ENCODE data around the gene RPS2.
"Not testable (repeated sequence)": the region's sequence is repeated elsewhere in the genome, so short reads cannot be mapped to it uniquely, and the experiment has no call there.

Gene RPS2

GRCh38 chr16:1962161-1963153 lies 2.2 kb downstream of the RPS2 start:
- DNase-seq (ENCODE audit: low spot score): not testable (repeated sequence)

- peak; percentile 57 for DNase-seq (ENCODE audit: low spot score)
These were observed 3.0 kb downstream of the RPS2 start for GRCh38 chr16:1961651-1962067.

GRCh38 chr16:1960665-1961630 lies 3.7 kb downstream of the RPS2 start:
- DNase-seq (ENCODE audit: low spot score): peak; percentile 82

GRCh38 chr16:1959269-1960039 lies 5.2 kb downstream of the RPS2 start, which contains the start of gene NDUFB10:
Gene NDUFB10, plus strand, starts transcription at chr16:1959538. Its CDS starts 87 bp downstream, at chr16:1959625.
- DNase-seq (ENCODE audit: low spot score): peak; percentile 83

DNA sequence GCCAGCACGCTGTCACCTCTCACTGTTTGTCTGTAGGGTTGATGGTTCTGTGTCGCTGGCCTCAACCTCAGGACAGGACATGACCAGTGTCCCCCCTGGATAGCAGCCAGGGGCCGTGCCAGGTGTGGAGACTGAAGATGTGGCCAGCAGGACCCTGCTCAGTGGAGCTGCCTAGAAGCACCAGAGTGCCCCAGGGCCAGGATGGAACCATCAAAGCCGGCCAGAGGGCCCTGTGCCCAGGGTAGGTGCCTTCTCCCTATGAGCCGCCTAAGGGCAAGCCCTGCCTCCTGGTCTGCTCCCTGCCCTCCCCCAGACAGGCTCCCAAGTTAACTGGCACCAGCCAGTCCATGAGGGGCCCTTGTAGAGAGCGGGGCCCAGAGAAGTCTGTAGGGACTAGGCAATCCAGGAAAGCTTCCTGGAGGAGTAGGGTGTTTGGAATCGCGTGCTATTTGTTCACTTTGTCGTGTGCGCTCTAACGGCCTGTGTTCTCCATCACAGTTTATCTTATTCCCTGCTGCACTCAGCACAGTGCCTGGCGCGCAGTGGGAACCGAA lies 5.8 kb downstream of the RPS2 start:
- DNase-seq (ENCODE audit: low spot score): no peak

GRCh38 chr16:1958143-1958491 lies 6.5 kb downstream of the RPS2 start:
- DNase-seq (ENCODE audit: low spot score): not testable (repeated sequence)

DNA sequence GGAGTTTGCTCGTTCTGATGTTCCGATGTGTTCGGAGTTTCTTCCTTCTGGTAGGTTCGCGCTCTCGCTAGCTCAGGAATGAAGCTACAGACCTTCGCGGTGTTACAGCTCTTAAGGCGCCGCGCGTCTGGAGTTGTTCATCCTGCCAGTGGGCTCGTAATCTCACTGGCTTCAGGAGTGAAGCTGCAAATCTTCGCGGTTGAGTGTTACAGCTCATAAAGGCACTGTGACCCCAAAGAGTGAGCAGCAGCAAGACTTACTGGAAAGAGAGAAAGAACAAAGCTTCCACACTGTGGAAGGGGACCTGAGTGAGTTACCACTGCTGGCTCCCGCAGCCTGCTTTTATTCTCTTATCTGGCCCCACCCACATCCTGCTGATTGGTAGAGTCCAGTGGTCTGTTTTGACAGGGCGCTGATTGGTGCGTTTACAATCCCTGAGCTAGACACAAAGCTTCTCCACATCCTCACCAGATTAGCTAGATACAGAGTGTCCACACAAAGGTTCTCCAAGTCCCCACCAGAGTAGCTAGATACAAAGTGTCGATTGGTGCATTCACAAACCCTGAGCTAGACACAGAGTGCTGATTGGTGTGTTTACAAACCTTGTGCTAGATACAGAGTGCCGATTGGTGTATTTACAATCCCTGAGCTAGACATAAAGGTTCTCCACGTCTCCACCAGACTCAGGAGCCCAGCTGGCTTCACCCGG lies 7.0 kb downstream of the RPS2 start:
- DNase-seq (ENCODE audit: low spot score): not testable (repeated sequence)

DNA sequence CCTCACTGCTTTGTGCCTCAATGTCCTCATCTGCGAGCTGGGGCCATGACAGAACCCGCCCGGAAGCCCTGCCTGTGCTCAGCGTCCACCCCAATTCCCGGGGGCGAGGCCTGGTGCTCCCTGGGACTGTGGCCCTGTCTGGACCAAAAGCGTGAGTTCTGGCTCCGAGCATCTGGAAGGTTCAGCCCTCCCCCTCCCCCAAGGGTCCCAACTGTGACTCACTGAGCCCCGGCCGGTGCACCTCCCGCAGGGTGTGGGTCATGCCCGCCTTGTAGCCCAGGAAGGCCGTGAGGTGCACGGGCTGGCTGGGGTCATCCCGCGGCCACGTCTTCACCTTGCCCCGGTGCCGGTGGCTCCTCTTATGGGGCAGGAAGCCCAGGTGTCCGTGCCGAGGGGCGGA lies 10.9 kb downstream of the RPS2 start:
- no peak for DNase-seq (ENCODE audit: low spot score)

DNA sequence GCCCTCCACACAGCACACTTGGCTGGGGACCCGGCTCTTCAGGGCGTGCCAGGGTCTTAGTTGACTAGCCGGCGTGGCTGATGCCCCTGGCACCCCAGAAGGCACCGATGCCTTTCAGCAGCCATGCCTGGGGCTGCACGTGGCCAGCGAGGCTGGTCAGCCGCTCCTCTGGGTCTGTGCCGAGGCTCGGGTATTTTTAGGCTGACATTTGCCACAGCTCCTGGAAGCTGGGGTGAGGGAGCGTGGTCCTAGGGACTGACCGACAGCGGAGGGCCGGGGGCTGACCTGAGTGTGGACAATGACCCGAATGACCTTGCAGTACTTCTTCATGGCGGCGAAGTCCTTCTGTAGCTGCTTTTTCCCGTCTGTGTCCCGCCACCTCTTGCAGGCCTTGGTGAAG lies 14.1 kb downstream of the RPS2 start:
- no peak for DNase-seq (ENCODE audit: low spot score)

- DNase-seq (ENCODE audit: low spot score): no peak
These were observed 14.6 kb downstream of the RPS2 start for GRCh38 chr16:1950047-1950446.

DNA sequence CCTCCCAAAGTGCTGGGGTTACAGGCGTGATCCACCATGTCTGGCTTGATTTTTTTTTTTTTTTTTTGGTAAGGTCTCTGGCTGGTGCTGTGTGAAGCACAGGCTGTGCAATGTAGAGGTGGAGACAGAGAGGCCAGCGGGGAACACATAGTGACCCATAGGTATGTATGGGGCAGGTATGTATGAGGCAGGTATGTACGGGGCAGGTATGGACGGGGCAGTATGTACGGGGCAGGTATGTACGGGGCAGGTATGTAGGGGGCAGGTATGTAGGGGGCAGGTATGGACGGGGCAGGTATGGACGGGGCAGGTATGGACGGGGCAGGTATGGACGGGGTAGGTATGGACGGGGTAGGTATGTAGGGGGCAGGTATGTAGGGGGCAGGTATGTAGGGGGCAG lies 15.1 kb downstream of the RPS2 start:
- DNase-seq (ENCODE audit: low spot score): no peak

- DNase-seq (ENCODE audit: low spot score): no peak
These were observed 17.3 kb downstream of the RPS2 start for GRCh38 chr16:1947369-1947670.

DNA sequence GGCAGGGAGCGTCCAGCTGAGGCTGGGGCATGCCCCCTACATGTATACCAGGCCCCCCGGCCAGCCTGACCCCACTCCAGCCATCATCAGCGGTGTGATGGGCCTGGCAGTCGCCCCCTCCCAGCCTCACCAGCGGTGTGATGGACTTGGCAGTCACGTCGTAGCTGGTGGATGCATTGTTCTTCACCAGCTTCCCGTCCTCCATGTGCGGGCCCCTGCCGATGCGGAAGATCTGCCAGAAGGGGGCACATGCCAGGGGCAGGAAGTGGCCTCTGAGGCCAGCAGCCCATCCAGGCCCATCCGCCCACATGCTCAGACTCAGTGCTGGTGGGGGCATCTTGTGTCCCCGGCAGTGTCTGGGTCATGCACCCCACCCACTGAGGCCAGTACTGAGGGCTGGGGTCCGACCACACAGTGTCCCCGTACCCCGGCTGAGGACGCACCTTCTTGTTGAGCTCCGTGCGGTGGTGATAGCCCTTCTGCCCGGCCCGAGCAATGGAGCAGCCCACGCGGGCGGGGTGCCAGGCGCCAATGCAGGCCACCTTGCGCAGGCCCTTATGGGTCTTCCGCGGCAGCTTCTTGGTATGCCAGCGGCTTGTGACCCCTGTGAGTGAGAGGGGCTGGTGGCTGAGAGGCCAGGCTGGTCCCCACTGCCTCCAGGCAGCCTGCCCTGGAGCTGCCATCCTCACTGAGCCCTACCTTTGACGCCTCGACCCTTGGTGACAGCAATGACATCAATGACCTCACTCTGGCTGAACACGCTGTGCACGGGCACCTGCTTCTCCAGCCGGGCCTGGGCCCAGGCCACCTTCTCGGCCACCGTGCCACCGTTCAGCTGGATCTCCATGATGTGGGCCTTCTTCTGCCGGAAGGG lies 17.9 kb downstream of the RPS2 start:
- DNase-seq (ENCODE audit: low spot score): no peak

DNA sequence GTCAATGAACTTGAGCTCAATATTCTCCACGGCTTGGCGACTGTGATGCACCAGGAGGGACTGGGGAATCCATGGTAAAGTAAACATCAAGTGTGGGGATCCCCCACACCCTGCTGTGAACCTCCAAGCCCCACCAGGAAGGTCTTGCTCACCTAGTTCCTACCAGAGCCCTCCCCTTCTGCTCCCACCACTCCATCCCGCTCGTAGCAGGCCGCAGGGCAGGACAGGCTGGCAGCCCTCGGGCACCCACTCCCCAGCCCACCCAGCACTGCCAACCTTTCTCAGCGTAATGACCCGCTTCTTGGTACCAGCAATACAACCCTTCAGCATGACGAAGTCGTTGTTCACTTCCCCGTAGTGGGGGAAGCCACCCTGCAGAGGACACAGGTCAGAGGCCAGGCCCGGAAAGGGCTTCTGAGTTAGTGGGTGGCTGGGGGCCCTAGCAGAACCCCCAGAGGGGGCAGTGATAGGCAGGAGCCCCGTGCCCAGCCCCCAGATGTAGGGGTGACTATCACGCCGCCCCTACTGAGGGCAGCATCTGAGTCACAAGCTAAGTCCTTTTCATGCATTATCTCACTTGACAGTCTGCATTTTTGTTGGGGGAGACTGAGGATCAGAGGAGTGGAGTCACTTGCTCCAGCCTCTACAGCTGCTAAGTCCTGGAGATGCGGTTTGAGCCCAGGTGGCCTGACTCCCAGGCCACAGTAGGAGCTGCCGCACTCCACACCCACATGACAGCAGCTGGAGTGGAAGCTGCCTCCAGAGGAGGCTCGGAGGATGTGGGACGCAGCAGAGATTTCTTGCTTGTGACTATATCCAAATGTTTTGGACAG lies 18.9 kb downstream of the RPS2 start:
- DNase-seq (ENCODE audit: low spot score): no peak

GRCh38 chr16:1944612-1945199 lies 19.9 kb downstream of the RPS2 start:
- no peak for DNase-seq (ENCODE audit: low spot score)

GRCh38 chr16:1942810-1943726 lies 21.6 kb downstream of the RPS2 start, which contains the start of gene MSRB1:
Gene MSRB1, minus strand, starts transcription at chr16:1943199. Its CDS starts 43 bp downstream, at chr16:1943156.
- DNase-seq (ENCODE audit: low spot score): peak; percentile 99

DNA sequence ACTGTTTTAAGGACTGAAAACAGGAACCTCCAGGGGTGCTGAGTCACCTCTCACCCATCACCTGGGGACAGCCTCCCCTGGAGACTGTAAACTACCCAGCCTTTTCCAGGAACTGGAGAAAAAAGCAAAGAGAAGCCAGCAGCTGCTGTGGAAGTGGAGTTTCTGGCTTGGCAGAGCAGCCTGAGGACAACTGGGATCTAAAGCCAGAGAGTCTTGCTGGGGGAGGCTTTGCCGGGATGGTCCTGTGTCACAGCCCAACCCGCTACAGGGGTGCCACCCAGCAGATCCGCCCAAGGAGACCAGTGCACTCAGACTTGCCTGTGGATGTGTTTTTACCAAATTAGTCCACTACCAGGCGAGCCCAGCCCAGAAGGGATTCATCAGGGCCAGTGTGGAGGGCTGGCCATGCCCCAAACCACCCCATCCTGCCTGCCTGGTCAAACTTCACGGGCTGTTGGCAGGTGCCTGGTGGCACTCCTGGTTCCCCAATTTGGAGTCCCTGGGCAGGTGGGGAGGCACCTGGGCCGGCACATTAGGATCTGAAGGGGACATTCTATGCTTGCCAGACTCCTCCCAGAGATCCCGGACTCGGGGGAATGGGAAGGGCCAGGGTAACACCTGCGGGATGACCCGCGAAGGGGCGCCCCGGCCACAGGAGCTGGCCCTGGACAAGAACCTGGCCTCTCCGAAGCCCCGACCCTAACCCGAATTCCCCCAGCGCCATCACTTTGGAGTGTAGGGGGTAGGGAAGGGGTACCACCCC lies 22.4 kb downstream of the RPS2 start:
- no peak for DNase-seq (ENCODE audit: low spot score)

All from cerebellar cortex (tissue), 1 donor.